Spleen (tissue), 11 donors: ENCODE measurements around the gene HMX1. TPM values are rescaled to one million over a fixed set of nuclear protein-coding genes. Genes with fewer than 3 reads are reported as not detected.

Experiments used
- DNase-seq: peaks from one replicate; pipeline ENCODE4 v3.0.0-alpha.2; 2020
- H3K27ac ChIP-seq, 8 donors: fragments of 200-600 bp; sonication (generic) in 7 of 8; 1 replicate in 4 of 8; 2 replicates in 4 of 8; pipeline versions ENCODE4 v1.5.0 to v1.8.0; 2016 to 2021; ENCODE audit warnings: inconsistent platforms in 4 of 8, mild to moderate bottlenecking in 4 of 8, moderate library complexity in 1 of 8
- H3K27me3 ChIP-seq, 7 donors: fragments of 200-600 bp; sonication (generic) in 6 of 7; replicated peaks in 1 of 7; 1 replicate in 4 of 7; 2 replicates in 3 of 7; pipeline versions ENCODE4 v1.5.0 to v1.8.0; 2016 to 2021; ENCODE audit warnings: inconsistent platforms in 3 of 7, mild to moderate bottlenecking in 1 of 7
- H3K36me3 ChIP-seq, 6 donors: fragments of 200-600 bp; sonication (generic) in 5 of 6; 1 replicate in 4 of 6; 2 replicates in 2 of 6; pipeline versions ENCODE4 v1.5.0 to v1.8.0; 2016 to 2021; ENCODE audit warnings: inconsistent platforms in 2 of 6
- H3K4me1 ChIP-seq, 6 donors: fragments of 200-600 bp; sonication (generic) in 5 of 6; 1 replicate in 3 of 6; 2 replicates in 3 of 6; pipeline versions ENCODE4 v1.5.0 to v1.8.0; 2016 to 2021; ENCODE audit warnings: inconsistent platforms in 3 of 6
- H3K4me3 ChIP-seq, 8 donors: fragments of 200-600 bp; sonication (generic) in 7 of 8; 1 replicate in 4 of 8; 2 replicates in 4 of 8; pipeline versions ENCODE4 v1.5.0 to v1.8.0; 2016 to 2021; ENCODE audit warnings: inconsistent platforms in 4 of 8, mild to moderate bottlenecking in 4 of 8, moderate library complexity in 2 of 8
- H3K9me3 ChIP-seq, 8 donors: fragments of 200-600 bp; sonication (generic) in 7 of 8; 1 replicate in 4 of 8; 2 replicates in 4 of 8; pipeline versions ENCODE4 v1.5.0 to v1.8.0; 2016 to 2021; ENCODE audit warnings: inconsistent platforms in 4 of 8
- POLR2A ChIP-seq, 3 donors: fragments of 450-650 bp; IDR thresholded peaks; one replicate each; pipeline ENCODE4 v1.5.1; 2017; ENCODE audit warnings: antibody characterized with exemption in 3 of 3, mild to moderate bottlenecking in 1 of 3
- POLR2AphosphoS5 ChIP-seq, 3 donors: sonication (generic); formaldehyde crosslinking; IDR thresholded peaks; one replicate each; pipeline ENCODE4 v1.5.1; 2017; ENCODE audit warnings: antibody characterized with exemption in 3 of 3
- WGBS, 5 donors: extraction: QIAGEN DNeasy Blood & Tissue Kit in 3 of 5; methylation state at CpG; one replicate each; pipeline versions ENCODE4 v1.1.5 to v1.1.7; 2013 to 2018; 5-methylcytosine and 5-hydroxymethylcytosine counted together
- intact Hi-C: fragments of 100-400 bp; cut with DNase I; formaldehyde crosslinking; loops from one replicate; pipeline ENCODE4 v1.15.0; 2023; ENCODE audit warnings: low total_unique reads
- polyA plus RNA-seq, 3 donors: library from polyadenylated mRNA; stranded (reverse); fragments of 200-250 nt; gene quantifications; one replicate each; pipeline ENCODE4 v1.2.1, GENCODE V29; 2013
- total RNA-seq, 7 donors: library from RNA; depleted of rRNA in 3 of 7; stranded (reverse); fragments of >200 nt in 3 of 7; fragmentation: NEBNext Ultra II Directional in 4 of 7; extraction: Animal tissue kit (Norgen Biotek cat#: 25700) in 4 of 7; gene quantifications; one replicate each; pipeline versions ENCODE4 v1.1.0 to v1.2.1, GENCODE V29; 2016 to 2021
- TF ChIP-seq, protein P1 (sequence below), 11 experiments: fragments of 200-600 bp in 7 of 11; fragments of 450-650 bp in 4 of 11; sonication (generic) in 4 of 11; IDR thresholded peaks in 8 of 11; conservative IDR thresholded peaks in 3 of 11; 1 replicate in 7 of 11; 2 replicates in 4 of 11; pipeline versions ENCODE4 v1.4.0 to v1.8.0; 2016 to 2021; ENCODE audit warnings: antibody characterized with exemption in 11 of 11, inconsistent platforms in 4 of 11, mild to moderate bottlenecking in 1 of 11
- donor health status: healthy with polysubstance abuse.
- donor health status: DM: no; HTN: no; CAD: no; lungs with moderate emphysema.
- donor health status: DM: no; HTN: no; CAD: no.
- donor health status: Bipolar disorder and iron deficiency.
- donor health status: healthy.
- donor health status: DM: no; HTN: no; CAD: no.
- donor health status: DM: yes; HTN: yes; CAD: no.

Gene HMX1
- total and polyA plus RNA-seq, 10 donors, result not detected

- Histone ChIP-seq H3K36me3 (no peaks in the 10 kb centered on the region), H3K27me3 (peaks cover 0 to 42% (median 0%) of the 10 kb centered on the region in 7 donors), H3K4me3 (no peak overlapping the region), H3K27ac (no peak overlapping the region), H3K9me3 (peaks cover 0 to 16% (median 8%) of the 10 kb centered on the region in 8 donors), H3K4me1 (no peaks in the 10 kb centered on the region)
- intact Hi-C loops, result no loop called here
- 72 to 89% (median 81%) methylated on average over 22 of the region's 22 CpGs for WGBS, 5 donors
- peak; percentile 44 for DNase-seq
- TF ChIP-seq POLR2AphosphoS5 (IDR thresholded peaks at IDR 0.05) (no peak), POLR2A (IDR thresholded peaks at IDR 0.05) (no peak)
- TF ChIP-seq, protein P1, sequence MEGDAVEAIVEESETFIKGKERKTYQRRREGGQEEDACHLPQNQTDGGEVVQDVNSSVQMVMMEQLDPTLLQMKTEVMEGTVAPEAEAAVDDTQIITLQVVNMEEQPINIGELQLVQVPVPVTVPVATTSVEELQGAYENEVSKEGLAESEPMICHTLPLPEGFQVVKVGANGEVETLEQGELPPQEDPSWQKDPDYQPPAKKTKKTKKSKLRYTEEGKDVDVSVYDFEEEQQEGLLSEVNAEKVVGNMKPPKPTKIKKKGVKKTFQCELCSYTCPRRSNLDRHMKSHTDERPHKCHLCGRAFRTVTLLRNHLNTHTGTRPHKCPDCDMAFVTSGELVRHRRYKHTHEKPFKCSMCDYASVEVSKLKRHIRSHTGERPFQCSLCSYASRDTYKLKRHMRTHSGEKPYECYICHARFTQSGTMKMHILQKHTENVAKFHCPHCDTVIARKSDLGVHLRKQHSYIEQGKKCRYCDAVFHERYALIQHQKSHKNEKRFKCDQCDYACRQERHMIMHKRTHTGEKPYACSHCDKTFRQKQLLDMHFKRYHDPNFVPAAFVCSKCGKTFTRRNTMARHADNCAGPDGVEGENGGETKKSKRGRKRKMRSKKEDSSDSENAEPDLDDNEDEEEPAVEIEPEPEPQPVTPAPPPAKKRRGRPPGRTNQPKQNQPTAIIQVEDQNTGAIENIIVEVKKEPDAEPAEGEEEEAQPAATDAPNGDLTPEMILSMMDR (IDR thresholded peaks at IDR 0.05 in 8 of 11, conservative IDR thresholded peaks at IDR 0.05 in 3 of 11), result no peak
Measured at GRCh38 chr4:8906991-8907595, 35.5 kb upstream of the HMX1 start.

DNA sequence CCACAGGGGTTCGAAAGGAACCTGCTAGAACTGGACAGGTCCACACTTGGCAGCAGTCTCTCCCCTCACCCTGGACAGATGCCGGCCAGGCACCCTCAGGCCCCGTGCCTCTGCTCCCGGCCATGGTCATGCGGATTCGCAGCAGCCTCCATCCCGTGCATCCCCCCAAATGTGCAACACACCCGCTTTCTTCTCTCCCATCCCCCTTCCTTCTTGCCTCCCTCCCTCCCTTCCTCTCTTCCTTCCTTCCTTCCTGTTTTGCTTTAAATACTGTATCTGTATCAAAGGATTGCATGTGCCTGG, 35.0 kb upstream of the HMX1 start:
- intact Hi-C loops, result no loop called here
- Histone ChIP-seq H3K4me3 (no peak overlapping the region), H3K27ac (no peak overlapping the region), H3K4me1 (no peaks in the 10 kb centered on the region), H3K27me3 (peaks cover 0 to 40% (median 0%) of the 10 kb centered on the region in 7 donors), H3K9me3 (peaks cover 0 to 21% (median 12%) of the 10 kb centered on the region in 8 donors), H3K36me3 (no peaks in the 10 kb centered on the region)
- WGBS, 5 donors, result 63 to 83% (median 72%) methylated on average over 7 to 8 of the region's 8 CpGs
- peak; percentile 36 for DNase-seq
- TF ChIP-seq, protein P1 (IDR thresholded peaks at IDR 0.05 in 8 of 11, conservative IDR thresholded peaks at IDR 0.05 in 3 of 11), result no peak
- no peak for TF ChIP-seq POLR2A (IDR thresholded peaks at IDR 0.05)
- no peak for TF ChIP-seq POLR2AphosphoS5 (IDR thresholded peaks at IDR 0.05)

DNA sequence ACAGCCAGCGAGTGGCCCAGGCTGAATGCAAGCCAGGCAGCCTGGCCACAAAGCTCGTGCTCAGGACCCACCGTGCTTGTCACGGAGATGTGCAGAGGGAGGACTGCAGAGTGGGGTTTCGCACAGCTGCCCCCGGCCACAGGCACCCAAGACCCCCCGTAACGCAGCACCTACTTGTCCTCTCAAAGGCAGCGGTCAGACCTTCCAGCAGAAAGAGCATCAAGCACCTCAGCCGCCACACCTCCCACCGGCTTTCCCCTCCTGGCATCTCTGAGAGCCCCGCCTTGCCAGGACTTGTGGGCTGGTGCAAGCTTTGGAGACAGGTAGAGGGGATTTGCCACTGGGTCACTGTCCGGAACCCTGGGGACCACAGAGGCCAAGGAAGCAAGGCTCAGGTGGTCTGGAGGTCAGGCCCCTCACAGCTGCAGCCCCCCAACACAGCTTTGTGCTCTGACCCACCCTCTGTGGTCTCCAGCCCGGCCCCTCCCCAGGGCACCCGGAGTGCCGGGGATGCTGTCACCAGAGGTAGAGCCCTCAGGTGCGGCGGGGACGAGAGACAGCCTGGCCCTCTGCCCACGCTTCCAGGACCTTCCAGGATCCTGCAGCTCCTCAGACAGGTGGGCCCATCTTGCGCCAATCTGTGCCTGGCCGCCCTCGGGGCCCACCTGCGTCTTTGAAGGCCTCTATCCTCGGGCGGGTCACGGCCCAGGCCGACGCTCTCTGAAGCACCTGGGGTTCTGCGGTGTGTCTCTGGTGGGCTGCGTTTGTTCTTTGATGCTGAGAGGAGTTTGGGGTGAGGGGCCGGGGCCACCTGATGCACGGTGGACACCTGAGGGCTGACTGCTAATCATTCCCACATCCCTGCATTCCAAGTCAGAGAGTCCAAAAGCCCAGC, 34.4 kb upstream of the HMX1 start:
- Histone ChIP-seq H3K9me3 (peaks cover 0 to 27% (median 18%) of the 10 kb centered on the region in 8 donors), H3K27ac (no peak overlapping the region), H3K4me3 (no peak overlapping the region), H3K36me3 (no peaks in the 10 kb centered on the region), H3K4me1 (no peaks in the 10 kb centered on the region), H3K27me3 (peaks cover 0 to 40% (median 0%) of the 10 kb centered on the region in 7 donors)
- WGBS, 5 donors, result 80 to 87% (median 84%) methylated on average over 17 to 33 of the region's 33 CpGs
- intact Hi-C loops, result no loop called here
- TF ChIP-seq POLR2A (IDR thresholded peaks at IDR 0.05), result no peak
- no peak for TF ChIP-seq POLR2AphosphoS5 (IDR thresholded peaks at IDR 0.05)
- TF ChIP-seq, protein P1 (IDR thresholded peaks at IDR 0.05 in 8 of 11, conservative IDR thresholded peaks at IDR 0.05 in 3 of 11), result no peak
- peak; percentile 75 for DNase-seq

- TF ChIP-seq, protein P1 (IDR thresholded peaks at IDR 0.05 in 8 of 11, conservative IDR thresholded peaks at IDR 0.05 in 3 of 11), result no peak
- no peak for TF ChIP-seq POLR2AphosphoS5 (IDR thresholded peaks at IDR 0.05)
- no peak for TF ChIP-seq POLR2A (IDR thresholded peaks at IDR 0.05)
- WGBS, 5 donors, result 78 to 84% (median 81%) methylated on average over 20 of the region's 20 CpGs
Measured at GRCh38 chr4:8905226-8905772, 33.7 kb upstream of the HMX1 start.

More at GRCh38 chr4:8905226-8905772, 33.7 kb upstream of the HMX1 start:
- no peaks in the 10 kb centered on the region for H3K36me3 ChIP-seq
- peak; percentile 44 for DNase-seq
- H3K4me3 ChIP-seq, result no peak overlapping the region
- H3K9me3 ChIP-seq, result peaks cover 0 to 34% (median 25%) of the 10 kb centered on the region in 8 donors
- no peak overlapping the region for H3K27ac ChIP-seq
- H3K4me1 ChIP-seq, result no peaks in the 10 kb centered on the region
- intact Hi-C loops, result no loop called here
- peaks cover 0 to 40% (median 0%) of the 10 kb centered on the region in 7 donors for H3K27me3 ChIP-seq
